ENCODE data around the gene NAALADL2. TPM values are rescaled to one million over a fixed set of nuclear protein-coding genes. Genes with fewer than 3 reads are reported as not detected.

NAALADL2 gene
- total RNA-seq, 1 experiment from 2014 or later: 2.7 TPM

- H3K36me3 ChIP-seq (ENCODE audit: control insufficient read depth, insufficient read depth, low read length): no peaks in the 10 kb centered on the region
- TF ChIP-seq CTCF (IDR thresholded peaks at IDR 0.05) (no peak), POLR2AphosphoS5 (IDR thresholded peaks at IDR 0.05; ENCODE audit: low read depth, low read length) (no peak), SIN3A (IDR thresholded peaks at IDR 0.05; ENCODE audit: borderline replicate concordance, insufficient read depth, low read depth, low read length) (no peak), TCF7L2 (IDR thresholded peaks at IDR 0.05; ENCODE audit: low read depth, low read length) (no peak), REST (IDR thresholded peaks at IDR 0.05; ENCODE audit: insufficient read depth in 1 of 2, low read depth in 2 of 2, low read length in 1 of 2) (no peak)
- H3K9me3 ChIP-seq (ENCODE audit: control insufficient read depth, insufficient read depth, low read depth, low read length): no peaks in the 10 kb centered on the region
- H3K4me3 ChIP-seq (ENCODE audit: low read depth in 2 of 2, low read length in 2 of 2): no peak overlapping the region
- no peaks in the 10 kb centered on the region for H3K27me3 ChIP-seq (ENCODE audit: control insufficient read depth, insufficient read depth, low read length)
- H3K27ac ChIP-seq (ENCODE audit: low read length): no peak overlapping the region
- no TSS peak for BruUV-seq (replicated peaks)
- no peak for DNase-seq (ENCODE audit: low read depth, low spot score)
- no peaks in the 10 kb centered on the region for H3K4me1 ChIP-seq (ENCODE audit: control insufficient read depth, insufficient read depth, low read length)
- POLR2A ChIA-PET: no interaction called here
- CTCF ChIA-PET: no interaction called here
- in situ Hi-C loops (cut with HindIII; ENCODE audit: low pct_unique_long_range_greater_than_20kb, low sequenced_read_pairs) (no loop called here), intact Hi-C loops (cut with micrococcal nuclease; ENCODE audit: unreplicated experiment) (no loop called here)
- ATAC-seq: no peak
Measured at GRCh38 chr3:174846055-174846454, 13.1 kb upstream of the NAALADL2 start.

- no TSS peak for BruUV-seq (replicated peaks)
- Histone ChIP-seq H3K36me3 (ENCODE audit: control insufficient read depth, insufficient read depth, low read length) (no peaks in the 10 kb centered on the region), H3K27me3 (ENCODE audit: control insufficient read depth, insufficient read depth, low read length) (no peaks in the 10 kb centered on the region), H3K27ac (ENCODE audit: low read length) (no peak overlapping the region), H3K4me1 (ENCODE audit: control insufficient read depth, insufficient read depth, low read length) (no peaks in the 10 kb centered on the region), H3K9me3 (ENCODE audit: control insufficient read depth, insufficient read depth, low read depth, low read length) (no peaks in the 10 kb centered on the region), H3K4me3 (ENCODE audit: low read depth in 2 of 2, low read length in 2 of 2) (no peak overlapping the region)
- in situ Hi-C loops (cut with HindIII; ENCODE audit: low pct_unique_long_range_greater_than_20kb, low sequenced_read_pairs) (no loop called here), intact Hi-C loops (cut with micrococcal nuclease; ENCODE audit: unreplicated experiment) (no loop called here)
- POLR2A ChIA-PET: no interaction called here
- ATAC-seq: no peak
- no peak for DNase-seq (ENCODE audit: low read depth, low spot score)
- CTCF ChIA-PET: no interaction called here
- TF ChIP-seq POLR2AphosphoS5 (IDR thresholded peaks at IDR 0.05; ENCODE audit: low read depth, low read length) (no peak), CTCF (IDR thresholded peaks at IDR 0.05) (no peak), SIN3A (IDR thresholded peaks at IDR 0.05; ENCODE audit: borderline replicate concordance, insufficient read depth, low read depth, low read length) (no peak), TCF7L2 (IDR thresholded peaks at IDR 0.05; ENCODE audit: low read depth, low read length) (no peak), REST (IDR thresholded peaks at IDR 0.05; ENCODE audit: insufficient read depth in 1 of 2, low read depth in 2 of 2, low read length in 1 of 2) (no peak)
Measured at GRCh38 chr3:174854987-174855386, 4.1 kb upstream of the NAALADL2 start.
